ENCODE data around the gene IQSEC1. TPM values are rescaled to one million over a fixed set of nuclear protein-coding genes. Genes with fewer than 3 reads are reported as not detected.

IQSEC1 gene
- total RNA-seq, 1 donor from 2014 or later: 29.5 TPM

- peaks cover 56% of the 10 kb centered on the region for H3K27me3 Mint-ChIP-seq (ENCODE audit: low read depth, unreplicated experiment)
- no peak overlapping the region for H3K27ac Mint-ChIP-seq (ENCODE audit: unreplicated experiment)
- H3K9me3 Mint-ChIP-seq (ENCODE audit: unreplicated experiment): no peaks in the 10 kb centered on the region
- no peaks in the 10 kb centered on the region for H4K20me1 ChIP-seq (ENCODE audit: insufficient read depth, low read length)
- H3K4me1 Mint-ChIP-seq (ENCODE audit: low read depth, unreplicated experiment): no peaks in the 10 kb centered on the region
- TF ChIP-seq CTCF (IDR thresholded peaks at IDR 0.05; ENCODE audit: insufficient read depth, low read depth, low read length) (no peak), EZH2 (IDR thresholded peaks at IDR 0.05; ENCODE audit: insufficient read depth, low read length) (no peak)
- H3K4me2 ChIP-seq (ENCODE audit: low read length): no peak overlapping the region
- FAIRE-seq: no peak
- no peaks in the 10 kb centered on the region for H3K4me1 ChIP-seq (ENCODE audit: insufficient read depth, low read length)
- H3K4me3 Mint-ChIP-seq (ENCODE audit: unreplicated experiment): no peak overlapping the region
- H2AFZ ChIP-seq (ENCODE audit: low read depth, low read length): no peak overlapping the region
- peaks cover 2% of the 10 kb centered on the region for H3K27me3 ChIP-seq (ENCODE audit: insufficient read depth, low read length)
- no peak overlapping the region for H3K27ac ChIP-seq (ENCODE audit: low read depth, low read length)
- H3K36me3 Mint-ChIP-seq (ENCODE audit: low read depth, unreplicated experiment): no peaks in the 10 kb centered on the region
- H3K79me2 ChIP-seq (ENCODE audit: insufficient read depth, low read length): no peaks in the 10 kb centered on the region
- H3K36me3 ChIP-seq (ENCODE audit: insufficient read depth, low read length): no peaks in the 10 kb centered on the region
- no peaks in the 10 kb centered on the region for H3K9me3 ChIP-seq (ENCODE audit: insufficient read depth, low read depth, low read length)
- no peak overlapping the region for H3K4me3 ChIP-seq (ENCODE audit: insufficient read depth, low read depth, low read length)
- no peak for DNase-seq (ENCODE audit: low read depth)
- H3K9ac ChIP-seq (ENCODE audit: low read length): no peak overlapping the region
Measured at GRCh38 chr3:12877040-12877439, 196.2 kb downstream of the IQSEC1 start.

- Histone ChIP-seq H3K9ac (ENCODE audit: low read length) (no peak overlapping the region), H3K9me3 (ENCODE audit: insufficient read depth, low read depth, low read length) (no peaks in the 10 kb centered on the region), H3K79me2 (ENCODE audit: insufficient read depth, low read length) (no peaks in the 10 kb centered on the region), H3K36me3 (ENCODE audit: insufficient read depth, low read length) (no peaks in the 10 kb centered on the region), H4K20me1 (ENCODE audit: insufficient read depth, low read length) (no peaks in the 10 kb centered on the region), H3K4me1 (ENCODE audit: insufficient read depth, low read length) (no peaks in the 10 kb centered on the region), H3K27me3 (ENCODE audit: insufficient read depth, low read length) (peaks cover 5% of the 10 kb centered on the region), H2AFZ (ENCODE audit: low read depth, low read length) (peak overlapping the region; percentile 66), H3K27ac (ENCODE audit: low read depth, low read length) (no peak overlapping the region), H3K4me2 (ENCODE audit: low read length) (peak overlapping the region; percentile 55), H3K4me3 (ENCODE audit: insufficient read depth, low read depth, low read length) (no peak overlapping the region)
- DNase-seq (ENCODE audit: low read depth) (no peak), FAIRE-seq (no peak)
- Mint-ChIP-seq H3K27ac (ENCODE audit: unreplicated experiment) (no peak overlapping the region), H3K4me3 (ENCODE audit: unreplicated experiment) (no peak overlapping the region), H3K4me1 (ENCODE audit: low read depth, unreplicated experiment) (no peaks in the 10 kb centered on the region), H3K9me3 (ENCODE audit: unreplicated experiment) (no peaks in the 10 kb centered on the region), H3K36me3 (ENCODE audit: low read depth, unreplicated experiment) (no peaks in the 10 kb centered on the region), H3K27me3 (ENCODE audit: low read depth, unreplicated experiment) (peaks cover 54% of the 10 kb centered on the region)
- TF ChIP-seq CTCF (IDR thresholded peaks at IDR 0.05; ENCODE audit: insufficient read depth, low read depth, low read length) (no peak), EZH2 (IDR thresholded peaks at IDR 0.05; ENCODE audit: insufficient read depth, low read length) (no peak)
Measured at GRCh38 chr3:12875857-12876836, 197.1 kb downstream of the IQSEC1 start.
